K562 (cell line): ENCODE results near the gene CD82. TPM values are rescaled to one million over a fixed set of nuclear protein-coding genes. Genes with fewer than 3 reads are reported as not detected.
A peak's percentile ranks its signal among the peaks of the same experiment; 100 is the strongest.

Source experiments
- CXXC5 ChIP-seq: fragments of 250-450 bp; sonication (Bioruptor Pico); IDR thresholded peaks from 2 replicates; pipeline ENCODE4 v1.8.0; 2022; ENCODE audit warnings: inconsistent platforms, mild to moderate bottlenecking, moderate library complexity
- ETV1 ChIP-seq: fragments of 450-650 bp; conservative IDR thresholded peaks from 2 replicates; pipeline ENCODE4 v1.6.1; 2016; ENCODE audit warnings: missing genetic modification characterization, control low read depth, low read depth, missing compliant biosample characterization
- FOXJ3 ChIP-seq: sonication (generic); formaldehyde crosslinking; IDR thresholded peaks from 2 replicates; pipeline ENCODE4 v1.4.0; 2020; ENCODE audit warnings: mild to moderate bottlenecking, missing genetic modification reagents
- HMBOX1 ChIP-seq: sonication (generic); IDR thresholded peaks from 2 replicates; pipeline ENCODE4 v1.6.1; 2016
- HNRNPH1 ChIP-seq: fragments of 200-400 bp; formaldehyde crosslinking; optimal IDR thresholded peaks from 2 replicates; pipeline ENCODE3; 2017; ENCODE audit warnings: low read depth, mild to moderate bottlenecking, low read length, moderate library complexity
- LCOR ChIP-seq: sonication (generic); formaldehyde crosslinking; IDR thresholded peaks from 2 replicates; pipeline ENCODE4 v1.8.0; 2022; ENCODE audit warnings: mild to moderate bottlenecking, missing genetic modification reagents
- NR0B1 ChIP-seq: fragments of 450-650 bp; IDR thresholded peaks from one replicate; pipeline ENCODE4 v1.6.1; 2018; ENCODE audit warnings: mild to moderate bottlenecking, moderate library complexity; ENCODE audit not compliant: partially characterized antibody
- NRF1 ChIP-seq, 2 experiments: fragments of 450-650 bp; IDR thresholded peaks in 1 of 2; conservative IDR thresholded peaks in 1 of 2; 2 replicates each; pipeline ENCODE4 v1.6.1; 2014; ENCODE audit warnings: mild to moderate bottlenecking in 2 of 2
- PKNOX1 ChIP-seq: fragments of 450-650 bp; IDR thresholded peaks from 2 replicates; pipeline ENCODE4 v1.6.1; 2016
- PYGO2 ChIP-seq: fragments of 450-650 bp; IDR thresholded peaks from 2 replicates; pipeline ENCODE4 v1.6.1; 2016; ENCODE audit warnings: mild to moderate bottlenecking, missing genetic modification characterization, moderate library complexity, missing compliant biosample characterization
- STAT6 ChIP-seq: sonication (generic); formaldehyde crosslinking; IDR thresholded peaks from 2 replicates; pipeline ENCODE4 v1.8.1; 2023; ENCODE audit warnings: mild to moderate bottlenecking, missing genetic modification reagents
- TBL1XR1 ChIP-seq, 2 experiments: IDR thresholded peaks; 2 replicates each; pipeline ENCODE4 v1.6.1; 2012; ENCODE audit warnings: improper control_type of control experiment in 2 of 2, low read length in 2 of 2, mild to moderate bottlenecking in 1 of 2
- ZBTB17 ChIP-seq: fragments of 450-650 bp; formaldehyde crosslinking; IDR thresholded peaks from 2 replicates; pipeline ENCODE4 v1.4.0; 2020; ENCODE audit warnings: mild to moderate bottlenecking
- ZBTB49 ChIP-seq: sonication (generic); formaldehyde crosslinking; IDR thresholded peaks from 2 replicates; pipeline ENCODE4 v1.8.0; 2022; ENCODE audit warnings: missing genetic modification reagents, mild to moderate bottlenecking, borderline replicate concordance
- ZNF143 ChIP-seq: sonication (generic); formaldehyde crosslinking; IDR thresholded peaks from 2 replicates; pipeline ENCODE4 v1.9.0; 2022; ENCODE audit warnings: mild to moderate bottlenecking, missing genetic modification reagents
- ZNF197 ChIP-seq: fragments of 200-800 bp; sonication (Bioruptor generic); IDR thresholded peaks from 2 replicates; pipeline ENCODE4 v1.6.1; 2016; ENCODE audit warnings: low read depth, missing genetic modification characterization, missing compliant biosample characterization
- ZNF232 ChIP-seq: sonication (generic); formaldehyde crosslinking; IDR thresholded peaks from 2 replicates; pipeline ENCODE4 v1.8.0; 2022; ENCODE audit warnings: mild to moderate bottlenecking, missing genetic modification reagents
- polyA plus RNA-seq, 8 experiments: library from polyadenylated mRNA; depleted of rRNA in 4 of 8; stranded (reverse) in 5 of 8; unstranded in 3 of 8; fragments of >200 nt; fragmentation: Nextera tagmentation in 2 of 8; fragmentation: Illumina TruSeq in 1 of 8; extraction: Ambion mirVana in 2 of 8; extraction: Trizol in 1 of 8; gene quantifications; 2 replicates each; pipeline versions ENCODE4 v1.2.1 to v1.2.3, GENCODE V29; 2011 to 2014; ENCODE audit warnings: inconsistent platforms in 1 of 8, missing spikeins in 1 of 8
- total RNA-seq, 7 experiments: library from RNA; depleted of rRNA in 6 of 7; stranded (reverse); fragments of >200 nt in 6 of 7; fragmentation: Illumina TruSeq in 2 of 7; extraction: Trizol in 2 of 7; gene quantifications; 2 replicates each; pipeline versions ENCODE4 v1.2.1 to v1.2.3, GENCODE V29; 2011 to 2021; ENCODE audit warnings: low replicate concordance in 1 of 7

The CD82 gene
- total and polyA plus RNA-seq, 9 of the 15 experiments (the other 6 are each of a cell fraction or from before 2014, with no cell fraction given): 0.27 to 9.4 (median 3.0) TPM

GRCh38 chr11:44531116-44531504 lies 34.4 kb upstream of the CD82 start (continued):
- TF ChIP-seq ZBTB49 (CRISPR knock-in tag): no peak
- 0 out of 2 replicates have a peak, but pooled peaks have one; percentile 23 for TF ChIP-seq ZNF232
- no peak for TF ChIP-seq HMBOX1
- no peak for TF ChIP-seq ZNF197 (CRISPR knock-in tag)
- TF ChIP-seq ZBTB17: peak; percentile 69; the same call in 1 of the 2 replicates
- no peak for TF ChIP-seq ZNF143
- TF ChIP-seq NRF1 (conservative IDR thresholded peaks at IDR 0.05 in 1 of 2, IDR thresholded peaks at IDR 0.05 in 1 of 2): no peak
- TF ChIP-seq ETV1: peak; percentile 12; the same call in 1 of the 2 replicates
- no peak for TF ChIP-seq LCOR (CRISPR knock-in tag)
- no peak for TF ChIP-seq STAT6
- TF ChIP-seq TBL1XR1 (IDR thresholded peaks at IDR 0.05; ENCODE audit: low read length in 2 of 2): peak in 1 of 2 experiments; percentile 62; a peak in 3 of 4 replicates
- TF ChIP-seq FOXJ3 (CRISPR knock-in tag): no peak
- TF ChIP-seq PKNOX1: no peak
- TF ChIP-seq PYGO2: no peak
- no peak for TF ChIP-seq NR0B1
- peak; percentile 79 for TF ChIP-seq CXXC5
- no peak for TF ChIP-seq HNRNPH1
